GM12874 (cell line): ENCODE results near the gene C2CD2.

Experiments used
- CTCF ChIP-seq: IDR thresholded peaks from 2 replicates; pipeline ENCODE4 v1.5.1; 2011; ENCODE audit warnings: low read depth, mild to moderate bottlenecking, control low read depth, low read length, moderate library complexity; ENCODE audit not compliant: insufficient read depth

Gene C2CD2

DNA sequence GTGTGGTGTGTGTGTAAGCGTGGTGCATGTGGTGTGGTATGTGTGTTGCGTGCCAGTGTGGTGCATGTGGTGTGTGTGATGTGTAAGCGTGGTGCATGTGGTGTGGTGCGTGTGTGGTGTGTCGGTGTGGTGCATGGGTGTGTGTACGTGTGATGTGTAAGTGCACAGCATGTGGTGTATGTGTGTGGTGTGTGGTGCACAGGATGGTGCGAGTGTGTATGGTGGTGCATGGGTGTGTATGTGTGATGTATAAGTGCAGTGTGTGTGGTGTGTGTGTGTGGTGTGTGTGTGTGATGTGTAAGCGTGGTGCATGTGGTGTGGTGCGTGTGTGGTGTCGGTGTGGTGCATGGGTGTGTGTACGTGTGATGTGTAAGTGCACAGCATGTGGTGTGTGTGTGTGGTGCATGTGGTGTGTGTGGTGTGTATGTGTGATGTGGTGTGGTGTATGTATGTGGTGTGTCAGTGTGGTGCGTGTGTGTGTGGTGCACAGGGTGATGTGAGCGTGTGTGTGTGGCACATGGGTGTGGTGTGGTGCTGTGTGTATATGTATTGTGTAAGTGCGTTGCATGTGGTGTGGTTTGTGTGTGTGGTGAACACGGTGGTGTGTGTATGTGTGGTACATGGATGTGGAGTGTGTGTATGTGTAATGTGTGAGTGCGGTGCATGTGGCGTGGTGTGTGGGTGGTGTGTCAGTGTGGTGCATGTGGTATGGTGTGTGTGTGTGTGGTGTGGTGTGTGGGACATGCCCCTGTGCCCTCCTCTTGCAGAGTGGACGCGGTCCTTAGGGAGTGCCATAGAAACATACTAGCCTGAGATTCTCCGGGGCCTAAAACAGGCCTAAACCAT lies 1.1 kb upstream of the C2CD2 start:
- TF ChIP-seq CTCF = no peak

DNA sequence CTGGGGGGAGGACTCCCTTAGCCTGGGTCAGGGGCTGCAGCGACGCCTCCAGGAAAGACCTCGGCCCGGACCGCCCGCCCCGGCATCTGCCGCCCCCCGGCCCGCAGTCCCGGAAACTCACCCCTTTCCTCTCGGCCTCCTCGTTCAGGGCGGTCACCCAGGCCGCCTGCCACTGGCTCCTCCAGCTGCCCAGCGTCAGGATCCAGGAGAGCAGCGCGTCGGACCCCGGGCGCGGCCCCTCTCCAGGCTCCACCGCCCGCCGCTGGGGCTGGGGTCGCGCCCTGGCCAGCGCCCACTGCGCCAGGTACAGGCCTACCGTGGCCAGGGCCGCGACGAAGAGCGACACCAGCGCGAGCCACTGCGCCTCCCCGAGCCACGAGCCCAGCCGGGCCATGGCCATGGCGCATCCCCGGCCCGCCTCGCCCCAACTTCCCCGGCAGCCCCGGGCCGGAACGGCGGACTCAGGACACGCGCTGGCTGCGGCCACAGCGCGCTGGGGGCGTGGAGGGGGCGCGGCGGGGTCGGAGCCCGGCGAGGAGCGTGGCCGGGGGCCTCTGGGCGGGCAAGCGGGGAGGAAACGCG lies 478 bp downstream of the C2CD2 start:
- TF ChIP-seq CTCF = no peak

- TF ChIP-seq CTCF = no peak
Measured at GRCh38 chr21:41952568-41953248, 1.1 kb downstream of the C2CD2 start.

GRCh38 chr21:41951876-41952567 lies 1.8 kb downstream of the C2CD2 start:
- no peak for TF ChIP-seq CTCF

GRCh38 chr21:41950941-41951351 lies 2.9 kb downstream of the C2CD2 start:
- TF ChIP-seq CTCF = no peak

- no peak for TF ChIP-seq CTCF
Measured at GRCh38 chr21:41948901-41949300, 4.9 kb downstream of the C2CD2 start.
